ENCODE data around the gene BICRA. TPM values are rescaled to one million over a fixed set of nuclear protein-coding genes. Genes with fewer than 3 reads are reported as not detected.

BICRA gene
- total RNA-seq, 2 experiments from 2014 or later = 4.4 to 16.0 TPM

DNA sequence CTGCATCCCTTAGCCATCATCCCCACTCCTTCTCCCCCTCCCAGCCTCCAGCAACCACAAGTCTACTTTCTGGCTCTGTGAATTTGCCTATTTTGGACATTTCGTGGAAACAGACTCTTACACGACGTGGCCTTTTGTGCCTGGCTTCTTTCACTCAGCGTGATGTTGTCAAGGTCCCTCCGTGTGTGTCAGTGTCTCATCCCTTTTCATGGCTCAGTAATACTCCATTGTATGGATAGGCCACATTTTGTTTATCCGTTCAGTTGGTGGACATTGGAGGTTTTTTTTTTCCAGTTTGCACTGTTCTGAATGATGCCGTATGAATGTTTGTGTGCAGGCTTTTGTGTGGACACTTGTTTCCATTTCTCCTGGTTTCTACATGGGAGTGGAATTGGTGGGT lies 38.0 kb downstream of the BICRA start:
- Histone ChIP-seq H3K9me3 (ENCODE audit: low read length) (no peaks in the 10 kb centered on the region), H3K36me3 (ENCODE audit: insufficient read depth, low read length) (peaks cover 23% of the 10 kb centered on the region), H4K20me1 (ENCODE audit: insufficient read depth, low read length) (no peaks in the 10 kb centered on the region; the same call in 1 of the 2 replicates), H3K27ac (ENCODE audit: low read depth, low read length, poor library complexity, severe bottlenecking) (no peak overlapping the region), H3K9me2 (ENCODE audit: insufficient read depth, low read length) (no peaks in the 10 kb centered on the region), H2AFZ (ENCODE audit: low read length) (no peak overlapping the region), H3K4me1 (ENCODE audit: insufficient read depth, low read length, poor library complexity, severe bottlenecking) (no peaks in the 10 kb centered on the region), H3K4me2 (ENCODE audit: low read length) (no peak overlapping the region), H3K4me3 (ENCODE audit: low read depth, low read length, poor library complexity, severe bottlenecking) (no peak overlapping the region), H3K79me2 (ENCODE audit: insufficient read depth, low read depth, low read length) (0 out of 2 replicates have a peak, but pooled peaks cover 4% of the 10 kb centered on the region)
- ChIA-PET CTCF (ENCODE audit: unreplicated experiment) (no interaction called here), POLR2A (no interaction called here)
- no peak for TF ChIP-seq CTCF (conservative IDR thresholded peaks at IDR 0.05; ENCODE audit: low read length)
- TF ChIP-seq EZH2phosphoT487 (IDR thresholded peaks at IDR 0.05; ENCODE audit: borderline replicate concordance, low read depth, low read length) = no peak
- DNase-seq (ENCODE audit: low spot score) = no peak
- intact Hi-C loops (cut with micrococcal nuclease; ENCODE audit: unreplicated experiment) = no loop called here
- no TSS peak for BruUV-seq (replicated peaks)

- Histone ChIP-seq H3K79me2 (ENCODE audit: insufficient read depth, low read depth, low read length) (0 out of 2 replicates have a peak, but pooled peaks cover 8% of the 10 kb centered on the region), H3K4me2 (ENCODE audit: low read length) (no peak overlapping the region), H3K9me2 (ENCODE audit: insufficient read depth, low read length) (no peaks in the 10 kb centered on the region), H3K36me3 (ENCODE audit: insufficient read depth, low read length) (peaks cover 20% of the 10 kb centered on the region), H3K9me3 (ENCODE audit: low read length) (no peaks in the 10 kb centered on the region), H4K20me1 (ENCODE audit: insufficient read depth, low read length) (no peaks in the 10 kb centered on the region; the same call in 1 of the 2 replicates), H3K4me1 (ENCODE audit: insufficient read depth, low read length, poor library complexity, severe bottlenecking) (no peaks in the 10 kb centered on the region), H3K4me3 (ENCODE audit: low read depth, low read length, poor library complexity, severe bottlenecking) (no peak overlapping the region), H2AFZ (ENCODE audit: low read length) (no peak overlapping the region), H3K27ac (ENCODE audit: low read depth, low read length, poor library complexity, severe bottlenecking) (no peak overlapping the region)
- no peak for DNase-seq (ENCODE audit: low spot score)
- intact Hi-C loops (cut with micrococcal nuclease; ENCODE audit: unreplicated experiment) = no loop called here
- no TSS peak for BruUV-seq (replicated peaks)
- ChIA-PET POLR2A (no interaction called here), CTCF (ENCODE audit: unreplicated experiment) (no interaction called here)
- TF ChIP-seq EZH2phosphoT487 (IDR thresholded peaks at IDR 0.05; ENCODE audit: borderline replicate concordance, low read depth, low read length) = no peak
- no peak for TF ChIP-seq CTCF (conservative IDR thresholded peaks at IDR 0.05; ENCODE audit: low read length)
These were observed 40.7 kb downstream of the BICRA start for GRCh38 chr19:47649588-47649987.

- no peak for TF ChIP-seq CTCF (conservative IDR thresholded peaks at IDR 0.05; ENCODE audit: low read length)
- no peak for TF ChIP-seq EZH2phosphoT487 (IDR thresholded peaks at IDR 0.05; ENCODE audit: borderline replicate concordance, low read depth, low read length)
- no peak for DNase-seq (ENCODE audit: low spot score)
- intact Hi-C loops (cut with micrococcal nuclease; ENCODE audit: unreplicated experiment) = no loop called here
- H3K9me3 ChIP-seq (ENCODE audit: low read length) = no peaks in the 10 kb centered on the region
- no peaks in the 10 kb centered on the region for H3K4me1 ChIP-seq (ENCODE audit: insufficient read depth, low read length, poor library complexity, severe bottlenecking)
- no peaks in the 10 kb centered on the region for H3K9me2 ChIP-seq (ENCODE audit: insufficient read depth, low read length)
- POLR2A ChIA-PET = no interaction called here
- peaks cover 20% of the 10 kb centered on the region for H3K36me3 ChIP-seq (ENCODE audit: insufficient read depth, low read length)
- no peak overlapping the region for H3K27ac ChIP-seq (ENCODE audit: low read depth, low read length, poor library complexity, severe bottlenecking)
- H2AFZ ChIP-seq (ENCODE audit: low read length) = no peak overlapping the region
- H3K4me3 ChIP-seq (ENCODE audit: low read depth, low read length, poor library complexity, severe bottlenecking) = no peak overlapping the region
- no TSS peak for BruUV-seq (replicated peaks)
- CTCF ChIA-PET (ENCODE audit: unreplicated experiment) = no interaction called here
- H3K79me2 ChIP-seq (ENCODE audit: insufficient read depth, low read depth, low read length) = 0 out of 2 replicates have a peak, but pooled peaks cover 8% of the 10 kb centered on the region
- H3K4me2 ChIP-seq (ENCODE audit: low read length) = no peak overlapping the region
- no peaks in the 10 kb centered on the region; the same call in 1 of the 2 replicates for H4K20me1 ChIP-seq (ENCODE audit: insufficient read depth, low read length)
These were observed 41.8 kb downstream of the BICRA start for GRCh38 chr19:47650700-47651099.
